ENCODE measurements around the gene MAST2.

Gene MAST2

DNA sequence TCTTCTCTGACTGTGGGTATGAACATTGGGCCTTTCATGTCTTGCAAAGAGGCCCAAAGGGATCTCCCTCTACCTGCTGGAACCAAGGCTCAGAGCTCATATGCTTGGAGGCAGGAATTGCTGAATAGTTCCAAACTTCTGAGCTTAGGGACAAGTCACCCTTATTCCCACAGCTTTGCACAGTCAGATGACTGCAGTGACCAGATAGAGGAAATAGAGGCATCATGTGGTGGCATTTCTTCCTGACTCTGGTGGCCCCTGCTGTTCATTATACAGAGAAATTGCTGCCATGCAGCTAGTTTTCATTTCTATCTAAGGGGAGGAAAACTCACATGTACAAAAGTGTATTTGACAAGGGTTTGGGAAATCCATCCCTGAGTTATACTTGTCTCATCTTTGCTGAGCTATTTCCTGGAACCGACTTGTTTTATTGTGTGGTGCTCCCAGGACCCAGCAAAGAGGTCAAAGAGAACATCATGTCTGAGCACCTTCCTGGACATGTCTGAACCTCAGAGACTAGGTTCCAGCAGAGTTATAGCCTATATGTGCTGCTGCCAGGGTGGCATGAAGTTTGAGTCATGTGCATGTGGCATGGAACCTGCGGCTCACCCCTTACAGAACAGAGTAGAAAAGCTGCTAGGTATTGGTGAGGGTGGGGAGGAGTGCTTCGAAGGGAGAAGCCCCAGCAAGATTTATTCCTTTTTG is 197.8 kb downstream of the MAST2 start:
- DNase-seq (ENCODE audit: low read depth) = no peak
- TF ChIP-seq, protein P1, sequence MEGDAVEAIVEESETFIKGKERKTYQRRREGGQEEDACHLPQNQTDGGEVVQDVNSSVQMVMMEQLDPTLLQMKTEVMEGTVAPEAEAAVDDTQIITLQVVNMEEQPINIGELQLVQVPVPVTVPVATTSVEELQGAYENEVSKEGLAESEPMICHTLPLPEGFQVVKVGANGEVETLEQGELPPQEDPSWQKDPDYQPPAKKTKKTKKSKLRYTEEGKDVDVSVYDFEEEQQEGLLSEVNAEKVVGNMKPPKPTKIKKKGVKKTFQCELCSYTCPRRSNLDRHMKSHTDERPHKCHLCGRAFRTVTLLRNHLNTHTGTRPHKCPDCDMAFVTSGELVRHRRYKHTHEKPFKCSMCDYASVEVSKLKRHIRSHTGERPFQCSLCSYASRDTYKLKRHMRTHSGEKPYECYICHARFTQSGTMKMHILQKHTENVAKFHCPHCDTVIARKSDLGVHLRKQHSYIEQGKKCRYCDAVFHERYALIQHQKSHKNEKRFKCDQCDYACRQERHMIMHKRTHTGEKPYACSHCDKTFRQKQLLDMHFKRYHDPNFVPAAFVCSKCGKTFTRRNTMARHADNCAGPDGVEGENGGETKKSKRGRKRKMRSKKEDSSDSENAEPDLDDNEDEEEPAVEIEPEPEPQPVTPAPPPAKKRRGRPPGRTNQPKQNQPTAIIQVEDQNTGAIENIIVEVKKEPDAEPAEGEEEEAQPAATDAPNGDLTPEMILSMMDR (IDR thresholded peaks at IDR 0.05; ENCODE audit: control insufficient read depth, extremely low read depth, insufficient read depth) = no peak
- no peak overlapping the region for H3K4me3 ChIP-seq (ENCODE audit: low read depth, low read length)

DNA sequence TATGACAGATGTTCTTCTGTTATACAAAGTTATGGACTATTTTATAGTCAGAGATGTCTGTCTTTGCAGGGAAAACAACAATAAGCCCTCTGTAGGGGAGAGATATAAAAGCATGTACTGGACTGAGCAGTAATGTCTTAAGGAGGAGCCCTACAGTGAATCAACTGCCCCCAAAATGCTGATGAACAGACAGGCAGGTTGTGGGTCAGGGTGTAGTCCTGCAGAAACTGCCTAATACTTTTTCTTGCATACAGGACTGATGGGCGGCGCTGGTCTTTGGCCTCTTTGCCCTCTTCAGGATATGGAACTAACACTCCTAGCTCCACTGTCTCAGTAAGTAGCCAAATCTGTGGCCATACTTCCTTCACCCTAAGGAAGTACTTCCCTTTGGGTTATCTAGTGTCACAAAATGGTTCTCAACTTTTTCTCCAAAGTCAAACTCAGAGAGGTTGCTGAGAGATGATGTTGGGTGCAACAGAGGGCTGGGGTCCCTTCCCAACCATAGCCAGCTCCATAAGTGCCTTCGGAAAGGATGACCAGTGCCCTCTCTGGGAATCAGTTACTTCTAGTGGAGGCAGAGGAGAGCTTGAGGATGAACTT is 199.2 kb downstream of the MAST2 start:
- H3K4me3 ChIP-seq (ENCODE audit: low read depth, low read length) = no peak overlapping the region
- no peak for DNase-seq (ENCODE audit: low read depth)
- TF ChIP-seq, protein P1 (IDR thresholded peaks at IDR 0.05; ENCODE audit: control insufficient read depth, extremely low read depth, insufficient read depth) = no peak

DNA sequence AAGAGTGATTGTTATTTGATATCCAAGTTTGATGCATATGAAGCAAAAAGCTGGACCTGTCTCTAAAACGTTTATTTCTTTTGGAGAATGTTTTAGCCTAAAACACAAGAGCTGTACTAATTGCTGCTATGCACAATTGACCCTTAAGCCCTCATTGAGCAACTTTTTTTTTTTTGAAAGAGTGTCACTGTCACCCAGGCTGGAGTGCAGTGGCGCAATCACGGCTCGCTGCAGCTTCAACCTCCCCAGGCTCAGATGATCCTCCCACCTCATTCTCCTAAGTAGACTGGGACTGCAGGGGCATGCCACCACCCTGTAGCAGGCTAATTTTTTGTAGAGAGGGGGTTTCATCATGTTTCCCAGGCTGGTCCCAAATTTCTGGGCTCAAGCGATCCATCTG is 199.9 kb downstream of the MAST2 start:
- no peak for DNase-seq (ENCODE audit: low read depth)
- H3K4me3 ChIP-seq (ENCODE audit: low read depth, low read length) = no peak overlapping the region
- TF ChIP-seq, protein P1 (IDR thresholded peaks at IDR 0.05; ENCODE audit: control insufficient read depth, extremely low read depth, insufficient read depth) = no peak

DNA sequence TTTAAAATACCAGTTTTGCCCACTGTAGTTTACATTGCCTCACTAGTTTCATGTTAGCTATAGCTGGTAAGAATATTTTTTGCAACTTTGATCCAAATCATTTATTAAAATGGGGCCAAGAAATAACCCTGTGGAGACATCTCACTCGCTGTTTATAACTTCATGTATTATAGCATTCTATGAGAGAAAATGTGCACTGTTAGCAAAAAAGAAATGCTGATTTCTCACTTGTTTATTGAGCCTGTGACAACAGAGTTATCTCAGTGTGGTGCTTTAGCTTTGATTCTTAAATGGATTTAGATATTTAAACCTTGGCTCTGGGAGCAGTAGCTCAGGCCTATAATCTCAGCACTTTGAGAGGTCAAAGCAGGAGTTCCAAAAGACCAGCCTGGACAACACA is 201.1 kb downstream of the MAST2 start:
- TF ChIP-seq, protein P1 (IDR thresholded peaks at IDR 0.05; ENCODE audit: control insufficient read depth, extremely low read depth, insufficient read depth) = no peak
- no peak for DNase-seq (ENCODE audit: low read depth)
- no peak overlapping the region for H3K4me3 ChIP-seq (ENCODE audit: low read depth, low read length)

DNA sequence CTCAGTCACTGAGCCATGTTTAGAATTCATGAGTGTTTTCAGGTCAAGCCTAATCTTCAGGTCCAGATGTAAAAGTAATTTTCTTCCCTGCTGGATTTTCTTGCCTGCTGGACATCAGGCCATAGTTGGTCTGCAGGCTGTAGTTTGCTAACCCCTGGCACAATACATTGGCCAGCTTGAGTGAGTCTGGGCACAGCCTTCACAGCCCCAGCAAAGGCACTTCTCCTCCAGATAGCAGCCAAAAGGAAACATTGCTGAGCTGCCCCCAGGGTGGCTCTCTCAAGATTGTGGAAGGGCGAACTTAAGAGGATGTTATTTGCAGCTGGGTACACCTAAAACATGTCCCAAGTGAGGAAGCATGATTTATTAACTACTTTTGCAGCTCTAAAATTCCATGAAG is 202.2 kb downstream of the MAST2 start:
- no peak overlapping the region for H3K4me3 ChIP-seq (ENCODE audit: low read depth, low read length)
- TF ChIP-seq, protein P1 (IDR thresholded peaks at IDR 0.05; ENCODE audit: control insufficient read depth, extremely low read depth, insufficient read depth) = no peak
- no peak for DNase-seq (ENCODE audit: low read depth)

DNA sequence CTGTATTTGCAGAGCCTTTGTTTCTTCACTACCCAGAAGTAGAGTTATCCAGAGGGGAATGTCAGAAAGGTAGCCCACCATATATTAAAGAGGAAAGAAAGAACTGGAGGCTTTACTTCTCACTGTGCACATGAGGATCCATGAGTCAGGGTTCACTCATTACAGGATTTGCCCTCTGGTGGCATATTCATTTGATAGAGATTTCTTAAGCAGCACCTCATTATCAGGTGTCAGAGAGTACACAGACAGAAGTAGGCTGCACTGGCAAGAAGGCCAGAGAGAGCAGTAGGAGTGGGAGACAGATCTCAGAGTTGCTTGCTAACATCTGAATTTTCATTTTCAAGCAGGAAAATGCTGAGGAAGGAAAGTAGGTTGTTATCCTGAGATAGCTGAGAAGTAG is 205.2 kb downstream of the MAST2 start:
- no peak for DNase-seq (ENCODE audit: low read depth)
- TF ChIP-seq, protein P1 (IDR thresholded peaks at IDR 0.05; ENCODE audit: control insufficient read depth, extremely low read depth, insufficient read depth) = no peak
- H3K4me3 ChIP-seq (ENCODE audit: low read depth, low read length) = no peak overlapping the region

DNA sequence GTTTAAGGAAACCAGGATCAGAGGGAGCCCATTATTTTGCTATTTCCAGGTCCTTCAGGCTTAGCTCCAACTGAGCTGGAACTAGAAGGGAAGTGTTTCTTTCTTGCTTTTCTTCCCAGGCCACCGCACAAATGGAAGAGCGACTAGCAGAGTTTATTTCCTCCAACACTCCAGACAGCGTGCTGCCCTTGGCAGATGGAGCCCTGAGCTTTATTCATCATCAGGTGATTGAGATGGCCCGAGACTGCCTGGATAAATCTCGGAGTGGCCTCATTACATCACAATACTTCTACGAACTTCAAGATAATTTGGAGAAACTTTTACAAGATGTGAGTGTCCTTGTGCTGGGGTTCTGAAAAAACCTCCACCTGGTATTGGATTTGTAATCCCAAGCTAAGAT is 207.2 kb downstream of the MAST2 start:
- no peak overlapping the region for H3K4me3 ChIP-seq (ENCODE audit: low read depth, low read length)
- TF ChIP-seq, protein P1 (IDR thresholded peaks at IDR 0.05; ENCODE audit: control insufficient read depth, extremely low read depth, insufficient read depth) = no peak
- no peak for DNase-seq (ENCODE audit: low read depth)
